Upper lobe of left lung (tissue), 4 donors: ENCODE measurements around the gene TMEM63A.

ENCODE experiments used
- EP300 ChIP-seq, 4 donors: sonication (generic); formaldehyde crosslinking; IDR thresholded peaks; one replicate each; pipeline ENCODE4 v1.5.1; 2017; ENCODE audit warnings: antibody characterized with exemption in 4 of 4, control low read depth in 2 of 4
- POLR2AphosphoS5 ChIP-seq, 2 donors: sonication (generic); formaldehyde crosslinking; IDR thresholded peaks; one replicate each; pipeline ENCODE4 v1.5.1; 2017; ENCODE audit warnings: antibody characterized with exemption in 2 of 2

DNA sequence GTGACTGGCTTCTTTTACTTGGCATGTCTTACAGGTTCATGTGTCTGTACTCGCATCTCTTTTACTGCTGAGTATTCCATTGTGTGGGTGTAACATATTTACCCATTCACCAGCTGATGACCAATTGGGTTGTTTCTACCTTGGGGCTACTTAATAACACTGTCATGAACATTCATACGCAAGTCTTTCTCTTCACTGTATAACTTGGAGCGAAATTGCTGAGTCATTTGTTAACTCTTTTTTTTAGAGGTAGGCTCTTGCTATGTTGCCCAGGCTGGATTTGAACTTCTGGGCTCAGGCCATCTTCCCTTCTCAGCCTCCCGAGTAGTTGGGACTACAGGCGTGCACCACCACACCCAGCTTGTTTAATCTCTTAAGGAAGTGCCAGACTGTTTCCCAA lies 35.4 kb upstream of the TMEM63A start:
- TF ChIP-seq POLR2AphosphoS5 (IDR thresholded peaks at IDR 0.05) (no peak), EP300 (IDR thresholded peaks at IDR 0.05) (no peak)
